Loucy (cell line): Measurements from ENCODE around the gene ZNF687.

Experiments
- H2AFZ ChIP-seq: fragments of 200-600 bp; sonication (generic); 2 replicates; pipeline ENCODE4 v1.6.0; 2016; ENCODE audit warnings: antibody characterized with exemption, mild to moderate bottlenecking, low read length, moderate library complexity
- H3F3A ChIP-seq: fragments of 200-600 bp; 2 replicates; pipeline ENCODE4 v1.6.0; 2016; ENCODE audit warnings: antibody characterized with exemption, low read depth, mild to moderate bottlenecking
- H3K27me3 ChIP-seq: fragments of 200-600 bp; sonication (generic); 2 replicates; pipeline ENCODE4 v1.6.1; 2014; ENCODE audit warnings: low read length, mild to moderate bottlenecking; ENCODE audit not compliant: insufficient read depth, poor library complexity, severe bottlenecking
- H3K36me3 ChIP-seq: fragments of 200-600 bp; sonication (generic); 2 replicates; pipeline ENCODE4 v1.6.1; 2016; ENCODE audit warnings: low read length; ENCODE audit not compliant: insufficient read depth
- H3K4me1 ChIP-seq: fragments of 200-600 bp; sonication (generic); 2 replicates; pipeline ENCODE4 v1.5.1; 2014; ENCODE audit warnings: low read length, mild to moderate bottlenecking; ENCODE audit not compliant: insufficient read depth, poor library complexity, severe bottlenecking
- H3K4me2 ChIP-seq: fragments of 200-600 bp; sonication (generic); 2 replicates; pipeline ENCODE4 v1.6.0; 2014; ENCODE audit warnings: antibody characterized with exemption, low read length, low read depth, mild to moderate bottlenecking; ENCODE audit not compliant: poor library complexity, severe bottlenecking
- H3K4me3 ChIP-seq: fragments of 200-600 bp; sonication (generic); 2 replicates; pipeline ENCODE4 v1.5.1; 2014; ENCODE audit warnings: low read length, mild to moderate bottlenecking, mixed read lengths; ENCODE audit not compliant: poor library complexity, severe bottlenecking
- H3K79me2 ChIP-seq: fragments of 200-600 bp; sonication (generic); 2 replicates; pipeline ENCODE4 v1.6.1; 2014; ENCODE audit warnings: low read length; ENCODE audit not compliant: insufficient read depth
- H3K9ac ChIP-seq: fragments of 200-600 bp; sonication (generic); 2 replicates; pipeline ENCODE4 v1.6.0; 2014; ENCODE audit warnings: mild to moderate bottlenecking, low read depth, low read length, moderate library complexity; ENCODE audit not compliant: poor library complexity, severe bottlenecking
- H3K9me2 ChIP-seq: fragments of 200-600 bp; sonication (generic); replicated peaks from 2 replicates; pipeline ENCODE4 v1.6.1; 2016; ENCODE audit warnings: low read depth, low read length, mixed read lengths
- H3K9me3 ChIP-seq: fragments of 200-600 bp; sonication (generic); 2 replicates; pipeline ENCODE4 v1.6.1; 2014; ENCODE audit warnings: mild to moderate bottlenecking, antibody characterized with exemption, low read length, low read depth; ENCODE audit not compliant: insufficient read depth
- H4K20me1 ChIP-seq: fragments of 200-600 bp; sonication (generic); 2 replicates; pipeline ENCODE4 v1.6.0; 2014; ENCODE audit warnings: antibody characterized with exemption, low read length, mild to moderate bottlenecking; ENCODE audit not compliant: insufficient read depth, poor library complexity, severe bottlenecking
- EZH2phosphoT487 ChIP-seq: fragments of 200-600 bp; IDR thresholded peaks from 2 replicates; pipeline ENCODE4 v1.6.1; 2018; ENCODE audit warnings: antibody characterized with exemption, mild to moderate bottlenecking, moderate library complexity, borderline replicate concordance
- TF ChIP-seq, protein P1 (sequence below): fragments of 200-600 bp; sonication (generic); conservative IDR thresholded peaks from 2 replicates; pipeline ENCODE4 v1.5.1; 2014; ENCODE audit warnings: mild to moderate bottlenecking, antibody characterized with exemption, low read length

ZNF687 gene

GRCh38 chr1:151326619-151327222 is 44.6 kb downstream of the ZNF687 start:
- no peak for TF ChIP-seq EZH2phosphoT487
- TF ChIP-seq, protein P1, sequence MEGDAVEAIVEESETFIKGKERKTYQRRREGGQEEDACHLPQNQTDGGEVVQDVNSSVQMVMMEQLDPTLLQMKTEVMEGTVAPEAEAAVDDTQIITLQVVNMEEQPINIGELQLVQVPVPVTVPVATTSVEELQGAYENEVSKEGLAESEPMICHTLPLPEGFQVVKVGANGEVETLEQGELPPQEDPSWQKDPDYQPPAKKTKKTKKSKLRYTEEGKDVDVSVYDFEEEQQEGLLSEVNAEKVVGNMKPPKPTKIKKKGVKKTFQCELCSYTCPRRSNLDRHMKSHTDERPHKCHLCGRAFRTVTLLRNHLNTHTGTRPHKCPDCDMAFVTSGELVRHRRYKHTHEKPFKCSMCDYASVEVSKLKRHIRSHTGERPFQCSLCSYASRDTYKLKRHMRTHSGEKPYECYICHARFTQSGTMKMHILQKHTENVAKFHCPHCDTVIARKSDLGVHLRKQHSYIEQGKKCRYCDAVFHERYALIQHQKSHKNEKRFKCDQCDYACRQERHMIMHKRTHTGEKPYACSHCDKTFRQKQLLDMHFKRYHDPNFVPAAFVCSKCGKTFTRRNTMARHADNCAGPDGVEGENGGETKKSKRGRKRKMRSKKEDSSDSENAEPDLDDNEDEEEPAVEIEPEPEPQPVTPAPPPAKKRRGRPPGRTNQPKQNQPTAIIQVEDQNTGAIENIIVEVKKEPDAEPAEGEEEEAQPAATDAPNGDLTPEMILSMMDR = no peak
- peaks cover 10% of the 10 kb centered on the region for H4K20me1 ChIP-seq
- peaks cover 29% of the 10 kb centered on the region for H3K79me2 ChIP-seq
- peak overlapping the region; percentile 89 for H3K4me3 ChIP-seq
- H3K9me3 ChIP-seq = no peaks in the 10 kb centered on the region
- H3K9ac ChIP-seq = peak overlapping the region; percentile 93
- H3F3A ChIP-seq = no peaks in the 10 kb centered on the region
- H3K27me3 ChIP-seq = no peaks in the 10 kb centered on the region
- H3K4me1 ChIP-seq = peaks cover 29% of the 10 kb centered on the region
- H2AFZ ChIP-seq = peak overlapping the region; percentile 82
- H3K36me3 ChIP-seq = peaks cover 3% of the 10 kb centered on the region; the same call in 1 of the 2 replicates
- peak overlapping the region; percentile 100 for H3K4me2 ChIP-seq
- no peaks in the 10 kb centered on the region for H3K9me2 ChIP-seq

- no peaks in the 10 kb centered on the region for H3F3A ChIP-seq
- no peaks in the 10 kb centered on the region for H3K9me2 ChIP-seq
- H3K79me2 ChIP-seq = peaks cover 29% of the 10 kb centered on the region
- peak within 1 kb of the TSS; percentile 100 for H3K4me2 ChIP-seq
- no peaks in the 10 kb centered on the region for H3K9me3 ChIP-seq
- H3K4me3 ChIP-seq = peak within 1 kb of the TSS; percentile 89
- H3K36me3 ChIP-seq = no peaks in the 10 kb centered on the region; the same call in 1 of the 2 replicates
- H2AFZ ChIP-seq = peak within 1 kb of the TSS; percentile 82
- H3K4me1 ChIP-seq = peaks cover 25% of the 10 kb centered on the region
- TF ChIP-seq, protein P1 = no peak
- no peak for TF ChIP-seq EZH2phosphoT487
- peak within 1 kb of the TSS; percentile 93 for H3K9ac ChIP-seq
- peaks cover 8% of the 10 kb centered on the region for H4K20me1 ChIP-seq
- no peaks in the 10 kb centered on the region for H3K27me3 ChIP-seq
Measured at GRCh38 chr1:151327223-151327902, 45.3 kb downstream of the ZNF687 start, which contains the start of gene PI4KB. Gene PI4KB, minus strand, starts transcription at chr1:151327416. Its CDS starts 10,935 bp downstream, at chr1:151316481.

- Histone ChIP-seq H4K20me1 (peaks cover 8% of the 10 kb centered on the region), H2AFZ (peak overlapping the region; percentile 82), H3K4me2 (peak overlapping the region; percentile 100), H3K9me3 (no peaks in the 10 kb centered on the region), H3K9me2 (no peaks in the 10 kb centered on the region), H3K27me3 (no peaks in the 10 kb centered on the region), H3K4me3 (peak overlapping the region; percentile 89), H3F3A (no peaks in the 10 kb centered on the region), H3K9ac (peak overlapping the region; percentile 93), H3K4me1 (peaks cover 24% of the 10 kb centered on the region), H3K79me2 (peaks cover 29% of the 10 kb centered on the region), H3K36me3 (no peaks in the 10 kb centered on the region; the same call in 1 of the 2 replicates)
- no peak for TF ChIP-seq EZH2phosphoT487
- TF ChIP-seq, protein P1 = no peak
Measured at GRCh38 chr1:151327903-151328674, 46.0 kb downstream of the ZNF687 start.
